H54 (cell line): ENCODE data around the gene TTLL7.
A peak's percentile ranks its signal among the peaks of the same experiment; 100 is the strongest.

Experiments used
- DNase-seq: peaks from one replicate; pipeline ENCODE4 v3.0.0; 2011; ENCODE audit warnings: low spot score, mixed read lengths; ENCODE audit not compliant: insufficient read length
- FAIRE-seq: peaks from 3 replicates; lab custom pipeline; 2011; peaks lifted over from hg19 to GRCh38; lab: Jason Lieb, UNC
- POLR2A ChIP-seq: IDR thresholded peaks from 2 replicates; pipeline ENCODE4 v1.6.1; 2011; ENCODE audit warnings: low read depth, mild to moderate bottlenecking, low read length

The TTLL7 gene

DNA sequence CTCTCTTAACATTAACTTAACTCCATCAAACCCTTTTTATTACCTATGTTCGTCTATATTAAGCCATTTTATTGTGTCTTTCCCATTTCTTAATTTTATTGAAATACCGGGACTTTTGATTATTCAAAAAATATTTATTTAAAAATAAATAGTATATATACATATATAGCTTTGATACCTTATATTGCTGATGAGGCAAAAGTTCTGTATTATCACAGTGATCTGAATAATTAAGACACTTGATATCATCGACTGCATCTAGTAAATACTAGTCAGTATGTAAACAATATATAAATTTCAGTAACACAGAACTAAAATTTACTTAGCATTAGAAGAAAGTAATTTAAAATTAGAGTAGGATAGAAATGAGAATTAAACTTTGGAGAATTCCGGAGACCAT, 22.0 kb downstream of the TTLL7 start:
- TF ChIP-seq POLR2A = no peak
- FAIRE-seq (no peak), DNase-seq (no peak)

DNA sequence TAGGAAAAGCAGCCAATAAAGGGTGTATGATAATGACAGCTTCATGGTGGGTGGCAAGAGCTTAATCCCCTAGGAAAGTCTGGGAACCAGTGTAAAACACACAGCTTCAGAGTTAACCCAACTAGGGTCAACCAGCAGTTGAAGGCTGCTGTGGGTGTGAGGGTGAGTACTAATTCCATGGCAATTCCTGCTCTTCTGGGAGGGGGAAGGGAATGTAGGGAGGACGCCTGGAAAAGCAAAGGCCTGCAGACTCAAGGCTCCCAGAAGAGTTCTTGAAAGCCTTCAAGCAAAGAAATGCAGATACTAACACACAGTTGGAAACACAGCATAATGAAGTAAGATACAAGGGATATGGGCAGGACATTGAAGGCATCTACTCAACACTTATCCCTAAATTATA, 28.1 kb downstream of the TTLL7 start:
- DNase-seq (no peak), FAIRE-seq (no peak)
- TF ChIP-seq POLR2A = no peak

DNA sequence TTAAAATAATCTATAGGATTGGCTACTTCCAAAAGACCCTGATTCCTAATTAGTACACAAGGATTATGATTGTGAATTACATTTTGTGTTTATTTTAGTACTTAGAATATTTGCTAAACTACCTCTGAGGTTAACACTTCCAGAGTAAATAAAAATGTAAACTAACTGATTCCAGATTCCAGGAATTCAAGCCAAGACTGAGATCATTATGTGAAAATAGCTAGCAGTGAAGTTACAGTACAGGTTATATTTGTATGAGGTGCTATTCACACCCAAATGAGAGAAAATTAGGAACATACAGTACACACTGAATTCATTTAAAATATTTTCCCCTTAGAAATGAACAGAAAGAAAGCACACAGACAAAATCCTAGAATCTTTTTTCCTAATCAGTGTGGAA, 28.8 kb downstream of the TTLL7 start:
- FAIRE-seq (no peak), DNase-seq (no peak)
- TF ChIP-seq POLR2A = no peak

DNA sequence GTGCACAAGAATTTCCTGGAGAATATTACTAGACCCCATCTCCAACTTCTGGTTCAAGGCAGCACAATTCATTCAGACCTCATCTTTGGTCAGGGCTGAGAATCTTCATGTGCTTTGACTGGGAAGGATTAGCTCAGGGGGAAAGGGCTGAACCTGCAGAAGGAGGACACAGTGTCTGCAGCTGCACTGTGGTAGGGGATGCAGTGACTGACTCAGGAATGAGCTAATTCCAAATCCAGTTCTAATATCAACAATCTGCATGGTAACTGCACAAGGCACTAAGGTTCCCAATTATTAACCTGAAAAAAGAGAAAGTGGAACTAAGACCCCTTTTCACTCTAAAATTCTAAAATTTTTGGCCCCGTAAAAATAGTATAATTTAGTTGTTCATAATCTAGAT, 31.6 kb downstream of the TTLL7 start:
- DNase-seq (no peak), FAIRE-seq (peak; percentile 43)
- TF ChIP-seq POLR2A = no peak

DNA sequence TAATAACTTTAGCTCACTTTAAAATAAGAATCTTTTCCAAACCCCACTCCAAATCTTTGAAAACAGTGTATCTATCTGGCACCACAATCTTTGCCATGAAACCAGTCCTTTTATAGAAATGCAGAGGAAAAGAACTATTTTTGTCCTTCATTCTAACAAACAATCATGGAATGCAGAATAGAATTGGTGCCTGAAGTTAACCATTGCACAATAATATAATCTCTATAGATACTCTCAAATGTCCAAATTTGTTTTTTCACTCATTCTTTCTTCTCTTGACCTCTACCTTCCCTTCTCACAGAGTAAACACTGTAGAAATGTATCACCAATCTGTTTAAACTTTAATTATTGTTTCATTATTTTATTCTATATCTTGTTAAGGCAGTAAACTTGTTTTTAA, 34.8 kb downstream of the TTLL7 start:
- FAIRE-seq (no peak), DNase-seq (no peak)
- no peak for TF ChIP-seq POLR2A

DNA sequence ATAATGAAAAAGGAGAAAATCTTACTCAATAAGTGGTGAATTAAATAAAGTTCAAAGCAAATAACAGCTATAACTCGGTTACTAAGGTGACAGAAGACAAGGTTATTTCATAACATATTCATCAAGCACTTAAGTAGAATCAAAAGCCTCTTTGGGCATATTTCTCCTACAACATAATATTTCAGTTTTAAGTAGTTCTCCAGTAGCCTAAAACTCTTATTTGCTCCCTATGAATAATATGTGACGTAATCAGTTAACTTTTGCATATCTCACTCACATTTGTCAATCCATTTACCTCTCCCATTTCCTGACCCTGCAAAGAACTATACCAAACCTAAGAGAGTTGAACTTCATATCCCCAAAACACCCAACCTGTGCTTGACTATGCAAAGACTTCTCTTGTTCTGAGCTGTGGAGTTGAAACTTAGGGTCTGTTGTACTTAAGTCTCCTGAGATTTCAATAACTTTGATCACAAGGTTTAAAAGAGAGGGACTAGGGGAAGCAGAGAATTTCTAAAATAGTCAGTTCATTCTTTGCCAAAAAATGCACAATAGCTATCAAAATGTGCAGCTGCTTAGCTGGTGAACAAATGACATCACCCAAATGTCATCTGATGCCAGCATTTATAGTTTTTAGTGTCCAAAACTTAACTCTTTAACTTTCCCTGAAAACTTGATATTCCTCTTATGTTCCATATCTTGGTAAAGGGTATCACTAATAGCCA, 37.2 kb downstream of the TTLL7 start:
- FAIRE-seq (peak; percentile 6), DNase-seq (no peak)
- no peak for TF ChIP-seq POLR2A

DNA sequence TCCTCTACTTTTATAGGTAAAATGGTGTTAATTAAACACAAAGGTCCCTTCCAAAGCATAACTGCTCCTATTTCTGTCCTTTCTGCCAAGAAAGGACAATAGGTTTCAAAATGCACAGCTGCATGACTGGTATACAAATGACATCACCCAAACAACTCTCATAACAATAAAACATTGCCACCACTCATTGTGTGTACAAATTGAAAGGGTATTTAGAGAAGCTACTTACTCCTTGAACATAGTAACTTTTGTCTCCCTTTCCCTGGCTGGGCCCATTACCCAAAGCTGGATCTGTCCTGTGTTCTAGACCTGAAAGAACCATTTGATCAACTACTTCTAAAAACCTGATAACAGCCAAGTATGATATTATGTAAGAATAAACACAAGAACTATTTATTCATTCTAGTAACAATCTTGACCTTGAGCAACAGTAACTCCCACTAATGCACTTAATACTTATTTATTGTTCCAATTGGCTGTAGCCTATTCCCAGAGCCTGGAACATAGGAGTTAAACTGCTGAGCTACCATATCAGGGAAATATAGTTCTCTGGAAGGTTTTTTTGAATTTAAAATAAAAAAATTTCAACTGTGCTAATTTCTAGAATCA, 38.2 kb downstream of the TTLL7 start:
- DNase-seq (no peak), FAIRE-seq (no peak)
- no peak for TF ChIP-seq POLR2A

DNA sequence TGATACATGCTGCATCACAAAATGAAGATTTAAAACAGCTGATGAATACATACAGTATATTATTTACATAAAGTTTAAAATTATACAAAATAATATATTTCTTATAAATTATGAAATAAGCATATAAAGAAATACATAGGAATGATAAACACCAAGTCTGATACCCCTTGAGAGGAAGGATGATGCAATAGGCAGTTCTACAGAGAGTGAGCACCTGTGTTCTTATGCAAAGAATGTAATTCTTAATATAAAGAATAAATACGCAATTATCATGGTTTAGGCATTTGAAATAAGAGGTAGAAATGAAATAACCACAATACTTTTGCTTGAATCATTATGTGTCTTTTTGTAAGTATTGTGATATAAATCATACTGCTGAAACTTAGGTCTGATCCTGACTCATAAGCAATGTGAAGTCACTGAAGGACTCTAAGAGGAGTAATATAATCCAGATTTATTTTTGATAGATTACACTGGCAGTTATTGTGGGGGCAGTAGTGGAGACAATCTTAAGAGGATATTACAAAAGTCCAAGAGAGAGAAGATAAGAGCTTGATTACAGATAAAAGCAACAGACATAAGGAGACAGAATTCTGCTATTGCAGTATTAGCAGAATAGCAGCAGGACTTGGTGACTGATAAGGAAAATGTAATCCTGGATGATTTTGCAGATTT, 39.0 kb downstream of the TTLL7 start:
- no peak for TF ChIP-seq POLR2A
- FAIRE-seq = no peak
- no peak for DNase-seq

DNA sequence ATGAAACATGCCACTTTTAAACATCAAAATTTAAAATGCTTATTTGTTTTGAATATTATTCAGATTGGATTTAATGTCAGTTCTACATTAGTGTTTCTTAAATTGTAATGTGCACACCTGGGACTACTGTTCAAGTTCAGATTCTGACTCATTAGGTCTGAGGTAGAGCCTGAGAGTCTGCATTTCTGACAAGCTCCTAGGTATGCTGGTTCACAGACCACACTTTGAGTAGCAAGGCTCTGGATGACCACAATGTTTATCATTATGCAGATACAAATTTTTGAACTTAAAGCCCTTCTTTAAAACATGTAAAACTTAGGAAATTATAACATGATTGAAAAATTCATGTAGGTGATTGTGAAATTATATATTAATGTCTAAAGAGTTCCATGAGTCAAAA, 40.2 kb downstream of the TTLL7 start:
- no peak for TF ChIP-seq POLR2A
- DNase-seq (no peak), FAIRE-seq (no peak)

DNA sequence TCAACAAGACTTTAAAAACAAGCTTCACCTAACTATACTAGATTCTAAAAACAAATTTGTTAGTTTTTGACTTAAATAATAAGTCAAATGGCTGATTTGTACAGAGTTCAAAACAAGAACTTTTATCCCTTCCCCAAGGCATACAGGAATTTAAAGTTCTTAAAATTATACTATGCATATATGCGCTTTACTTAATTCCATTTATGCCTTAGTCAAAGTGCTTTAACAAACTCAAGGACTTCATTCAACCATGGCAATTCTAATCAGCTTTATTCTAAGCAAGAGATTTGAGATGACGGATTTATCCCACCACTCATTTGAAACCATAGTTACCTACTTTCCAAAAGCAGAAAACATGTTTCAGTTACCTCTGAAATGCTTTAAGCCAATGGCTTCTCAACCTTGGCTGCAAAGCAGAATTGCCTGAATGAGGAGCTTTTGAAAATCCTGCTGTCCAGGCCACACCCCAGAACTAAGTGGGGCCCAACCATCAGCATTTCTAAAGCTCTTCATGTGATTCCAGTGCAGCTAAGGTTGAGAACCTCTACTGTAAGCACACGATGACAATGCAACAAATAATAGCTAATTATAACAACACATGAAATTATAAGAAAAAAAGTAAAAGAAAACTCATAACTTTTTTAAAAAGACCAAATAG, 44.6 kb downstream of the TTLL7 start:
- no peak for DNase-seq
- peak; percentile 11 for FAIRE-seq

DNA sequence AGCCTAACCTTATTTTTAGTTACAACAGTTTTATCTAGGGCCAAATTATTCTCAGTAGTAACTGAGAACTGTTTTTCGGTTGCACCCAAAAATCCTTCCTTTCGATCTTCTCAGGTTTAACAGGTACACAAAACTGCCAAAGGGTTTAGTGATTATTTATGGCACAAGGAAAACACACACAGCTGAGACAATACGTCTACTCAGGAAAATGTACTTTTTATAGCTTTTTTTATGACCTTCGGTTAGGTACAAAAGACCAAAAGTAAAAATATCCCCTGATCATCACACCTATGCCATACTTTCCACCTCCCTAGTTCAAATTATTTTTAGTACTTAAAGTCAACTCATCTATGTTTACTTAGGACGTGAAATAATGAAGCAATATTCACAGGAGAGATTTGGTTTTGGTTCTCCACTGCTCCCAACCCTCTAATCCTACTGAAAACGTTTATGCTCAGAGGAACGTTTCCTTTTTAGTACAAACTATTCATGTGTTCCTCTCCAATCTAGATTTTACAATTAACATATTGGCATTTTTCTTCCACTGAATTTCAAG, 48.7 kb downstream of the TTLL7 start:
- DNase-seq = no peak
- no peak for FAIRE-seq
- no peak for TF ChIP-seq POLR2A

More for the DNA sequence above, 44.6 kb downstream of the TTLL7 start:
- TF ChIP-seq POLR2A = no peak

DNA sequence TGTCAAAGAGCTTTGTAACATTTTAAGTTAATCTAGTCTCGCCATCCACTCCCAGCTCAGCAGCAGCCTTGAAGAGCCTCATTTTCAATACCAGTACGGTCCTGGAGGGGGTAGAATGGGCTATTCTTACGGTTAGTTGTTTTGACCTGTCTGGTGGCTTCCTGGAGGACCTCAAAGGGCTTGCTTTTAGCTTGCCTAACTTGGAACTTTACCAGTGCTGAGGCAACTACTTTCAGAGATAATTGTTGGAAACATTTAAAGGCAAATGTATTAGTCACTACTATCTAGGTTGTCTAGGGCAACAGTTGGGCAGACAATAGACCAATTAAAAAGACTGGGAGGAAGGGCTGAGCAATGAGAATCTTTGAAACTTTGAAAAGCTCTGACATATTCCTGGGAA, 56.0 kb downstream of the TTLL7 start:
- FAIRE-seq = no peak
- DNase-seq = no peak
- TF ChIP-seq POLR2A = no peak

DNA sequence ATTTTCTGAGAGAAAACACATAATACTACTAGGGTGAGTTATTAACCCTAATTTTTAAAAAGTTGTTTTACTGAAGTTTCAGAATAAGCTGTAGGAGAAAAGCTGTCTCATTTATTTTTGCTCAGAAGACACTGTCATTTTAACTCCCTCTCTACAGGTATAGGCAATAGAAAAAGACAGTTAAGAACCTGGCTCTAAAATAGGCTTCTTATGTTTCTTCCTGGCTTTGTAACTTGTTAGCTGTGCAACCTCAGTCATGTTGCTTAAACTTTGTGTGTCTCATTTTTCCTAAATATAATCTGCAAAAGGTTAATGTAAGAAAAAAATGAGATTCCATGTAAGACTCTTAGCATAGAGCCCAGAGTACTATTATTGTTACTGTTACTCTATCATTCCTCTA, 64.4 kb downstream of the TTLL7 start:
- FAIRE-seq (peak; percentile 36), DNase-seq (no peak)
- TF ChIP-seq POLR2A = no peak

DNA sequence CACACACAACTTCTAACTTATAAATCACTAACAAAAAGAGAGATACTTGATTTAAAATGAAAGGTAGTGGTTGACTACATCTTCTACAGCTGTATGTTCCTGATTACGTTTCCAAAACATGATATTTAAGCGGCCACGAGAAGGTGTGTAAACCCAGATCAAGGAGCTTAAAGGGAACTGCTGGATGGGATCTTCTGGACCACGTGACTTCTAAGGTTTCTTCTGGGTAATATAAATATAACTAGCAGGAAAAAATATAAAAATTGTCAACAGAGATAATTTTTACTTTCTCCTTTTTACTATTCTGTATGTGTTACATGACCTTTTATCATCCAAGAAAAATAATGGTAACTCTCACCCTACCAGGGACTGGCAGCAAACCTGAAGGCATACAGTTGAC, 66.2 kb downstream of the TTLL7 start:
- DNase-seq (no peak), FAIRE-seq (no peak)
- TF ChIP-seq POLR2A = no peak

DNA sequence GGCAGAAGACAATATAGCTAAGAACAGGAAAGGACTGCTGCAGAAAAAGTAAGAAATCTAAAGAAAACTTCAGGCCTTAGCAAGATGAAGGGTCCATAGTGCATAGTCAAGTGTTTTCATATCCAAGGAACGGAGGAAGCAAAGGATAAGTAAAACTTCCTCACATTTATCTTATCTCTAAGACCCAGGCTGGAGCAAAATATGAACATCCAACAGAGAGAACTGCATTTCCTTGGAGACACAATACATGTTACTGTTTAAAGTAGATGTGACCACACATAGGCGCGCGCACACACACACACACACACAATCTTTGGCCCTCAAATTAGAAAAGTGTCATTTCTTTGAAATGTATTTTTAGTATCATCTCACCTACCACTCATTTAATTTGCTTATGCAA, 66.7 kb downstream of the TTLL7 start:
- DNase-seq (no peak), FAIRE-seq (peak; percentile 6)
- TF ChIP-seq POLR2A = no peak
